Heart left ventricle (tissue), 16 donors: ENCODE measurements around the gene SBK1. TPM values are rescaled to one million over a fixed set of nuclear protein-coding genes. Genes with fewer than 3 reads are reported as not detected.
A peak's percentile ranks its signal among the peaks of the same experiment; 100 is the strongest.

Experiments
- ATAC-seq, 4 donors: fragments of 200-7000 bp; cut with Tn5 transposase; one replicate each; pipeline ENCODE4 v1.9.1; 2020 to 2022; ENCODE audit warnings: moderate library complexity in 4 of 4, mild to moderate bottlenecking in 3 of 4, moderate number of reproducible peaks in 1 of 4
- DNase-seq, 5 donors: peaks; one replicate each; pipeline ENCODE4 v3.0.0-alpha.2; 2020
- H3K27ac ChIP-seq, 12 donors: fragments of 200-600 bp; sonication (generic) in 4 of 12; one replicate each; pipeline versions ENCODE4 v1.5.0 to v1.8.0; 2016 to 2022; ENCODE audit warnings: mild to moderate bottlenecking in 2 of 12
- H3K27me3 ChIP-seq, 9 donors: fragments of 200-600 bp; sonication (generic) in 2 of 9; one replicate each; pipeline versions ENCODE4 v1.5.1 to v1.8.0; 2016 to 2022; ENCODE audit warnings: mild to moderate bottlenecking in 3 of 9
- H3K36me3 ChIP-seq, 9 donors: fragments of 200-600 bp; sonication (generic) in 2 of 9; one replicate each; pipeline versions ENCODE4 v1.5.0 to v1.8.0; 2018 to 2022; ENCODE audit warnings: mild to moderate bottlenecking in 2 of 9
- H3K4me1 ChIP-seq, 12 donors: fragments of 200-600 bp; sonication (generic) in 4 of 12; one replicate each; pipeline versions ENCODE4 v1.5.0 to v1.8.0; 2016 to 2022; ENCODE audit warnings: mild to moderate bottlenecking in 3 of 12
- H3K4me3 ChIP-seq, 12 donors: fragments of 200-600 bp; sonication (generic) in 4 of 12; one replicate each; pipeline versions ENCODE4 v1.5.0 to v1.8.0; 2017 to 2022; ENCODE audit warnings: mild to moderate bottlenecking in 9 of 12, moderate library complexity in 4 of 12
- H3K9me3 ChIP-seq, 12 donors: fragments of 200-600 bp; sonication (generic) in 4 of 12; one replicate each; pipeline versions ENCODE4 v1.5.0 to v1.8.0; 2016 to 2022; ENCODE audit warnings: mild to moderate bottlenecking in 1 of 12
- CTCF ChIP-seq, 12 donors: fragments of 200-600 bp; sonication (generic) in 4 of 12; IDR thresholded peaks; one replicate each; pipeline versions ENCODE4 v1.5.0 to v1.8.0; 2018 to 2022; ENCODE audit warnings: antibody characterized with exemption in 12 of 12, mild to moderate bottlenecking in 5 of 12
- POLR2A ChIP-seq, 2 donors: fragments of 450-650 bp; IDR thresholded peaks; one replicate each; pipeline ENCODE4 v1.6.1; 2017; ENCODE audit warnings: antibody characterized with exemption in 2 of 2, mild to moderate bottlenecking in 2 of 2, moderate library complexity in 2 of 2
- WGBS, 4 donors: extraction: QIAGEN DNeasy Blood & Tissue Kit in 2 of 4; methylation state at CpG; one replicate each; pipeline versions ENCODE4 v1.1.5 to v1.1.7; 2013 to 2018; 5-methylcytosine and 5-hydroxymethylcytosine counted together
- intact Hi-C, 10 donors: fragments of 100-400 bp; cut with DNase I; formaldehyde crosslinking; loops; one replicate each; pipeline versions ENCODE4 v1.11.1 to v1.14.2; 2022
- polyA plus RNA-seq, 2 donors: library from polyadenylated mRNA; stranded (reverse); fragments of 200-250 nt; gene quantifications; one replicate each; pipeline ENCODE4 v1.2.3, GENCODE V29; 2013
- total RNA-seq, 9 donors: library from RNA; depleted of rRNA in 2 of 9; stranded (reverse); fragments of >200 nt in 2 of 9; fragmentation: NEBNext Ultra II Directional in 3 of 9; extraction: Animal tissue kit (Norgen Biotek cat#: 25700) in 3 of 9; gene quantifications; one replicate each; pipeline versions ENCODE4 v1.1.0 to v1.2.4, GENCODE V29; 2016 to 2023
- donor health status: ischemic (EF 13 %, LVEDD 7.1; RV severe dilation, severe dysfunction).
- donor health status: healthy with polysubstance abuse.
- donor health status: DM: no; HTN: yes; CAD: no.
- donor health status: DM: no; HTN: no; CAD: no.
- donor health status: ischemic (EF 25% LVEDD 6.9; RV normal size, moderate dysfunction).
- donor health status: ischemic (EF 25% LVEDD 5.7; RV mildly dilated, moderate dysfunction).
- donor health status: healthy.
- donor health status: DM: yes; HTN: yes; CAD: no.
- donor health status: ischemic (EF 35%, LVEDD 5.7; RV mildly dilated, moderate dysfunction).
- donor health status: nonischemic (EF 11% LVEDD 7.7; RV severe dilation, severe dysfunction).
- donor health status: DM: yes; HTN: yes; CAD: no.
- donor health status: PGD.
- donor health status: ischemic (EF 29% LVEDD 5.4; RV normal size, mild dysfunction).
- donor health status: nonischemic (EF 23%, LVEDD 6.1; RV moderate dilation, normal function).

The SBK1 gene
- total and polyA plus RNA-seq, 11 donors = 0.69 to 6.1 (median 2.4) TPM

GRCh38 chr16:28280881-28281836, 11.2 kb upstream of the SBK1 start:
- Histone ChIP-seq H3K4me1 (peaks cover 0 to 10% (median 4%) of the 10 kb centered on the region in 12 donors), H3K27ac (no peak overlapping the region), H3K36me3 (no peaks in the 10 kb centered on the region), H3K27me3 (peaks cover 0 to 4% (median 0%) of the 10 kb centered on the region in 9 donors), H3K4me3 (no peak overlapping the region), H3K9me3 (no peaks in the 10 kb centered on the region)
- TF ChIP-seq POLR2A (IDR thresholded peaks at IDR 0.05) = no peak
- no peak for TF ChIP-seq CTCF (IDR thresholded peaks at IDR 0.05)
- 64 to 71% (median 68%) methylated on average over 15 of the region's 15 CpGs for WGBS, 4 donors
- DNase-seq (no peak), ATAC-seq (no peak)
- intact Hi-C loops = no loop called here

GRCh38 chr16:28282045-28282444, 10.3 kb upstream of the SBK1 start:
- Histone ChIP-seq H3K4me1 (peaks cover 0 to 10% (median 4%) of the 10 kb centered on the region in 12 donors), H3K9me3 (no peaks in the 10 kb centered on the region), H3K27ac (no peak overlapping the region), H3K36me3 (no peaks in the 10 kb centered on the region), H3K4me3 (no peak overlapping the region), H3K27me3 (peaks cover 0 to 4% (median 0%) of the 10 kb centered on the region in 9 donors)
- TF ChIP-seq CTCF (IDR thresholded peaks at IDR 0.05) = no peak
- ATAC-seq = no peak
- intact Hi-C loops = no loop called here
- WGBS, 4 donors = 87 to 89% (median 89%) methylated on average over 8 of the region's 8 CpGs
- no peak for DNase-seq

- WGBS, 4 donors = 84 to 92% (median 87%) methylated on average over 9 of the region's 9 CpGs
- peaks cover 0 to 2% (median under 1%) of the 10 kb centered on the region in 12 donors for H3K4me1 ChIP-seq
- intact Hi-C loops = no loop called here
- no peaks in the 10 kb centered on the region for H3K9me3 ChIP-seq
- TF ChIP-seq CTCF (IDR thresholded peaks at IDR 0.05) = no peak
- no peak for TF ChIP-seq POLR2A (IDR thresholded peaks at IDR 0.05)
- H3K27me3 ChIP-seq = peaks cover 0 to 4% (median 0%) of the 10 kb centered on the region in 9 donors
- DNase-seq (no peak), ATAC-seq (no peak)
- no peaks in the 10 kb centered on the region for H3K36me3 ChIP-seq
- H3K27ac ChIP-seq = no peak overlapping the region
- H3K4me3 ChIP-seq = no peak overlapping the region
Observed at GRCh38 chr16:28283173-28283572, 9.2 kb upstream of the SBK1 start.

- Histone ChIP-seq H3K27me3 (no peaks in the 10 kb centered on the region), H3K4me3 (no peak overlapping the region), H3K9me3 (no peaks in the 10 kb centered on the region), H3K4me1 (peaks cover 0 to 4% (median 0%) of the 10 kb centered on the region in 12 donors), H3K36me3 (no peaks in the 10 kb centered on the region), H3K27ac (no peak overlapping the region)
- WGBS, 4 donors = 68 to 77% (median 71%) methylated on average over 14 to 15 of the region's 15 CpGs
- DNase-seq (no peak), ATAC-seq (peak in 1 of 4 donors; percentile 16)
- intact Hi-C loops = no loop called here
- no peak for TF ChIP-seq POLR2A (IDR thresholded peaks at IDR 0.05)
- TF ChIP-seq CTCF (IDR thresholded peaks at IDR 0.05) = no peak
Observed at GRCh38 chr16:28283798-28284577, 8.3 kb upstream of the SBK1 start.
